GM12864 (cell line): Measurements from ENCODE around the gene THSD4.

Source experiments
- DNase-seq: peaks from one replicate; pipeline ENCODE4 v3.0.0-alpha.2; 2011; ENCODE audit warnings: low read depth
- H3K4me3 ChIP-seq: 2 replicates; pipeline ENCODE4 v1.5.1; 2011; ENCODE audit warnings: mild to moderate bottlenecking, low read depth, low read length, control low read depth
- CTCF ChIP-seq: IDR thresholded peaks from 2 replicates; pipeline ENCODE4 v1.5.1; 2011; ENCODE audit warnings: low read depth, mild to moderate bottlenecking, moderate library complexity, low read length, control low read depth, inconsistent platforms; ENCODE audit errors: missing control alignments

THSD4 gene

DNA sequence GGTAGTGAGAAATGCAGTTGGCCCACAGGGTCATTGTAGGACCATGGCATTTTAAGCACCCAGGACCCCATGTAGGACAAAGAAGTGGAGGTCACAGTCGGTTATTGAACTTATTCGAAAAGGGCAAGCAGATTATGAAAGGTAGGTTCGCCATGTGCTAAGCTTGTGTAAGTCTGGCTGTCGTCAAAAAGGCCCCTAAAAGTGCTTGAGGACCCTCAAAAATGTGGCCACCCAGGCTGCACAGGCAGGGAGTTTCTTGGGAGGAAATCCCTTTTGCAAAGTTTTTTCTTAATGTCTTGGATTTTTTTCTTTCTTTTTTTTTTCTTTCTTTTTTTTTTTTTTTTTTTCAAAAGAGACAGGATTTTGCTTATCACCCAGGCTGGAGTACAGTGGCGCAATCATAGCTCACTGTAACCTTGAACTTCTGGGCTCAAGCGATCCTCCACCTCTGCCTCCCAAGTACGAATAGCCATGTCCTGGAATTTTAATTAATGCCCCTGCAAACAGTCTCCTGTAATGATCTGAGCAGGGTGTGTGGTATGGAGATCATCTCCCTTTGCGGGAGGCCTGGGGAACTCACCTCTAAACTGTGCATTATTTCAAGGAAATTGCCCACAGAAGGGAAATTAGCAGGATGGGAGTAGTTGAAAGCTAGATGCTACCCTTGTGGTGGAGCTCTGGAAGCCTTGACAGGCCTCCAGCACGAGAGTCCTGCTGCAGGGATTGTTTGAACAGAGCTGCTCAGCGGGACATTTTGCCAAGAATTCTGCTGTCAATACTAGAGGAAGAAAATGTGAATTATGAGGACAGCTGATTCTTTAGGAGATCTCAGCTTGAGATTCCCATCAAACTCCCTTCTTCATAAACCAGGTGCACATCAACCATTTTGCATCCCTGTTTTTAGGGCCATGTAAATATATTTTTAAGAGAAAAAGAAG is 28.4 kb downstream of the THSD4 start:
- DNase-seq: no peak
- H3K4me3 ChIP-seq: no peak overlapping the region
- no peak for TF ChIP-seq CTCF

DNA sequence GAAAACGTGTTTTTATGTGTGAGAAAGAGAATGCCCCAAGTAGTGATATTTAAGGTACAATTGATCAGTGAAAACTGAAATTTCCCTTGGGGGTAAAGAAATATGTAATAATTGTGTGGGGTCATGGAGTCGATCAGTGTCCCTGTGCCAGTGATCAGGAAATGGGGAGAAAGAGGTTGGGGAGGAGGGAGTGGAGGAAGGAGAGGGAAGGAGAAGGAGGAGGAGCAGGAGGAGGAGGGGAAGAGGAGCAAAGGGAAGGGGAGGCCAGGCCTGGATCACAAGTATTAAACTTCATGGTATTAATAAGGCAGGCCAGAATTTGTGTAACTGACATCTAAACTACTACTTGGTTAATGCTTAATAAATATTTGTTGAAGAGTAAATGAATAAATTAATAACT is 30.4 kb downstream of the THSD4 start:
- no peak for TF ChIP-seq CTCF
- DNase-seq: no peak
- no peak overlapping the region for H3K4me3 ChIP-seq

- no peak for TF ChIP-seq CTCF
- H3K4me3 ChIP-seq: no peak overlapping the region
- DNase-seq: no peak
Measured at GRCh38 chr15:71146580-71146982, 31.3 kb downstream of the THSD4 start.

DNA sequence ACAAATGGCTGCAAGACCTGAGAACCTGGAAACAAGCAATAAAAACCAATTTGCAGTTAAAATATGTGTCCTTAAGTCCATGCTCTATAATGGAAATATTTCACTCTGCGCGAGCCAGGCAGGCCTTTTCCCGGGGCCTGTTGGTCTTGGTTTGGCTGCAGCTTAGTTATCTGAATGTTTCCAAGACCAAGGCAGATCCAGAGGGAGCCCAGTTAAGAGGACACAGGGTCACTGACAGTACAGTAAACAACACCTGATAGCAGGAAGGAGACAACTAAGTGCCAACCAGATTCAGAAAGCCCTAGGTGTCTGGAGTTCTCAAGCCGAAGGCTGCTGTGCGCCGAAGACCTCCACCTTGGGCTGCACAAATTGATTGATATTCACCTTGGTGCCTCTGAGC is 32.8 kb downstream of the THSD4 start:
- TF ChIP-seq CTCF: no peak
- no peak overlapping the region for H3K4me3 ChIP-seq
- no peak for DNase-seq

DNA sequence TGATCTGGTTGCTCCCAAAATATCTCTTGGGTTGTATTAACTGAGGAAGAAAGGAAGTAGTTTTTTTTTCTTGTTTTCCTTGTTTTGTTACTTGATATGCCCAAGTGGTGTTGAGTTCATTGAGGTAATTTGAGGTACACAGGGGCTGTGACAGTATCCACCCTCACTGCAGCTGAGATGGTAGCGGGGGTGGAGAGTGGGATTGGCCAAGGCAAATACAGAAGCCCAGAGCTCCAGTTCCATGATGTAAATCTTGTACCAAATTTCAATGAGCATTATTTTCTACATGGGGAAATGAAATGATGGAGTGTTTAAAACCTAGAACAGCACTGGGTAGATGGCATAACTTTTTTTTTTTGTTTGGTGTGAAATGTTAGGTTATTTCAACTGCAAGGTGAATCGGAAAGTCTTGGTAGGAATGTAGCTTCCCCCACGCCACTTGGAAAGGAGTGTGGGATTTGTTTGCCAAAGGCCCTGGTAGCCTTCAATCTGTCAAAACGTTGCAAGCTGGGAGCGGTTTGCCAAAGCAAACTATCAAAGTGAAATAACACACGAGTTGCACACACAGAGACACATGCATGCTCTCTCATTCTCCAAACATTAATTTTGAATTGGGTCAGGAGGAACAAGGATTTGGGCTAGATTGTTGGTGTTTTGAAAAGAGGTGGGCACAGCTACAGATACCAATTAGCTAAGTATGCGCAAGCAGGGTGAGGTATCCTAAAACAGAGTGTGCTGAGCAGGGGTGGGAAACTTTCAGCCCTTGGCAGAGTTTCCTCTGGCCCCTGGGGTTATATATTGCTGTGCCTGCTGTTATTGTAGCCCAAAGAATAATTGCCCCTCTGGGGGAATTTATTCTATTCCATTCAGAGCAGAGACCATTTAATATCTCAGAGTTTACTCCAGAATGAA is 34.6 kb downstream of the THSD4 start:
- no peak for TF ChIP-seq CTCF
- no peak for DNase-seq
- H3K4me3 ChIP-seq: no peak overlapping the region

DNA sequence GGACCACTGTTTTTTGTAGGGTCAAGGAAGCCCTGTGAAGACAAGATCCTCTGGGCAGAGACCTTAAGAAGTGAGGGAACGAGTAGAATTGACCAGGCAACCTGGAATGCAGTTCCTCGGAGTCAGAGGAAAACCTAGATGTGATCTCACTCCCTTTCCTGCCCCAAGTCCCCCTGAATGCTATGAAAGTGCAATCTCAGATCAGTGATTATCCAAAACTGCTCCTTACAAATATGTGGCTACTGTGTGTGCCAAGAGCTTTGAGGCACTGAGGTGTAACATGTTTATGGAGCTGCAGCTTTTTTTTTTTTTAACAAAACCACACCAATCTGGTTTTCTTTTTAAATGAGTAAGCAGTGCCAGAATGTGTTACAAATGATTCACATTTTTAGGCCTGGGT is 35.8 kb downstream of the THSD4 start:
- no peak for DNase-seq
- no peak for TF ChIP-seq CTCF

More for the DNA sequence above, 35.8 kb downstream of the THSD4 start:
- no peak overlapping the region for H3K4me3 ChIP-seq
